ENCODE measurements around the gene DBET.
"Not testable (repeated sequence)": the region's sequence is repeated elsewhere in the genome, so short reads cannot be mapped to it uniquely, and the experiment has no call there.

Gene DBET

DNA sequence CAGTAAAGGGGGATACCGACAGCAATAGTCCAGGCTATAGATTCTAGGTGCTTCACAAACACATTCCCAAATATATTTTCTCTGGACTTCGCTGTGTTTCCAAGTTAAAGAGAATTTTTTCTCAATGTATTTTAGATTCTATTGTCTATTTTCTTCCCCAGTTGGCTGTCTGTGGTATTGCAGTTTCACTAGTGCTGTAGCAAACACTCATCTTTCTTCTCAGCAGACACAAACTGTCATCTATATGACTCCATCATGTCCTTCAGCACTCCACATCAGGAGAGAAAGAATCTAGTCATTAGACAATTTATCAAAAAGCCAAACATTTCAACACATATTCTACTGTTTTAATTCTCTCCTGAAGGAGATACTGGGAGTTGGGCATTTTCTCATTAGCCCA is at the start of gene DBET:
Gene DBET, plus strand, starts transcription at position 161 of the 400 bp plus-strand sequence.
- FAIRE-seq = not testable (repeated sequence)

GRCh38 chr4:190014771-190015537 is 49.3 kb upstream of the DBET start:
- no peak for FAIRE-seq

DNA sequence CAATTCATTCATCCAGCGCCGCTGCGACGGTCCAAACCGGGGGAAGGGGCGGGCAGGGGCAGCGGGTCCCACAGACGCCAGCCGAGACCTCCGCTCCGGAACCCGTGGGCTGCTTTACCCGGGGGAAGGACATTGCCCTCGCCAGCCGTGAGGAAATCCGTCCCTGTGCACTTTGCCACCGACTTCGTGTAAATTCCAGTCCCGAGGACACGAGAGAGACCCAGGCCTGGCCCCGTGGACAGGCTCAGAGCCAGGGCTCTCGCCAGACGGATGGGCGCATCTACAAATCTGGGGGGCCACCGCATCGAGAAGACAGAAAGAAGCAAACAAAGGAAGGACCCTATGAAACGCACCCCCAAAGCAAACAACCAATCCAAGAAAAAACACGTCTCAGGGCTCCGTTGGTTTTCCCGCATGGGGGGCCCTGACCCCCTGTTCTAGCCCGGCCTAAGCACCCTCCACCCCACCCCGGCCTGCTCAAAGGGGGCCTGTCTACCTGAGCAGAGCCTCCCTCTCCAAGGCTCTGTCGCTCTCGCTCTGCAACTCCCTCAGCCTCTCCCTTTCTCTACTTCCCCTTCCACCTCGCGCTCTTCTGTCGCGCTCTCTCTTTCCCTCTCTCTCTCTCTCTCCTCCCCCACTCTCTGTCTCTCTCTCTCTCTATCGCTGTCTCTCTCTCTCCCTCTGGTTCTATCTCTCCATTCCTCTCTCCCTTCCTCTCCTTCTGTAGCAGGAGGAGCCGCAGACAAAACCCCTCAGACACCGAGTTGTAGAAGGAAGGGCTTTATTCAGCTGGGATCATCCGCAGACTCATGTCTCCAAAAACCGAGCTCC is 48.5 kb upstream of the DBET start:
- no peak for FAIRE-seq

- FAIRE-seq = no peak
These were observed 47.7 kb upstream of the DBET start for GRCh38 chr4:190016369-190017289.

DNA sequence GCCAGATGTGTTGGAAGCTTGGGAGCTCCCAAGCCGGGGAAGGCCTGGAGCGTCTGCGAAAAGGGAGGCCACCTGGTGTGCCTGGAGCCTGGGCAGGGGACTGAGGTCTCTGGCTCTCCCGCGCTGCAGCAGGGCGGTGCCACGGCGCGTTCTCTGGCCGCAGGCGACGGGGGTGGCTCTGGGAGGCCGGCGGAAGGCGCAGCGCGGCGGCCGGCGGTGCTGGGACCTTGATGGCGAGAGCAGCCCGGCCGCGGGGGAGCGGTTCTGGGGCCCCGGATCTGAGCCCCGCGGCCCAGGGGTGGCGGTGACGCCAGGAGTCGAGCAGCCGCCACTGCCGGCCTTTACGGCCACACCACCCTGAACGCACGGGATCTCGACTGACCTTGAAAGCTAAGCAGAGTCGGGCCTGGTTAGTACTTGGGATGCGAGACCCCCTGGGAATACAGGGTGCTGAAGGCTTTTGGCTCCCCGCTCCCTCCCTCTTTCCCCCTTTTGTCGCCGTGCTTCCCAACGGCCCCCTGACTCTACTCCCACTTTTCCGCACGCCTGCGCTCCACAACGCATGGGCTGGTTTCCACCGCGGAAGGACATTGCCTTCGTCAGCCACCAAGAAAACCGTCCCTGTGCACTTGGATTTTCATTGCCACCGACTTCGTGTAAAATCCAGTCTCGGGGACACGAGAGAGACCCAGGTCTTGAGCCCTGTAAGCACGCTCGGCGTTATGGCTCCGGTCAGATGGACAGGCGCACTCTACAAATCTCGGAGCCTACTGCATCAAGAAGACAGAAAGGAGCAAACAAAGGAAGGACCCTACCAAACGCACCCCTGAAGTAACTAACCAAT is 46.7 kb upstream of the DBET start:
- FAIRE-seq = no peak

DNA sequence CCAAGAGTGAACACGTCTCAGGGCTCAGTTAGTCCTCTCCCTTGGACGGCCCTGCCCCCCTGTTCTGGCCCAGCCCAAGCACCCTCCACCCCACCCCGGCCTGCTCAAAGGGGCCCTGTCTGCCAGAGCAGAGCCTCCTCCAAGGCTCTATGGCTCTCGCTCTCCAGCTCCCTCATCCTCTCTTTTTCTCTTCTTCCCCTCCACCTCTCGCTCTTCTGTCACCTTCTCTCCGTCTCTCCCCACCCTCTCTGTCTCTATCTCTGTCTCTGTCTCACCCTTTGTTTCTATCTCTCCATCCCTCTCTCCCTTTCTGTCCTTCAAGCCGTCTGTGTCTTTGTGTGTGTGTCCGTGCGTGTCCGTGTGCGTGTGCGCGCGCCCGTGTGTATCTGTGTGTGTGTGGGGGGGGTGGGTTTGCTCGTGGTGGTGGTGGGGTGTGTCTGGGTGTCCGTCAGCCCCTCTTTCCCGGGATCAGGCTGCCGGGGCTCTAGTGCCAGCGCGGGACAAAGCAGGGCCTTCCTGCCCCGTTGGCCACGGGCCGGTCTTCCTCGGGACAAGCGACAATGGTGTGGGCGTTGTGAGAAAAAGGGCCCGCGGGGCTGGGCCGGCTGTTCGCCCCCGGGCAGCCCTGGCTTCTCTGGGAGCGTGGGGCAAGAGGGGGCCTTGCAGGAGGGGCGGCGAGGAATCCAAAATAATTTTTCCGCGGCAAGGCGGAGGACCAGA is 45.9 kb upstream of the DBET start:
- FAIRE-seq = no peak

GRCh38 chr4:190019023-190019858 is 45.1 kb upstream of the DBET start:
- FAIRE-seq = no peak

GRCh38 chr4:190019859-190020463 is 44.3 kb upstream of the DBET start:
- FAIRE-seq = not testable (repeated sequence)

DNA sequence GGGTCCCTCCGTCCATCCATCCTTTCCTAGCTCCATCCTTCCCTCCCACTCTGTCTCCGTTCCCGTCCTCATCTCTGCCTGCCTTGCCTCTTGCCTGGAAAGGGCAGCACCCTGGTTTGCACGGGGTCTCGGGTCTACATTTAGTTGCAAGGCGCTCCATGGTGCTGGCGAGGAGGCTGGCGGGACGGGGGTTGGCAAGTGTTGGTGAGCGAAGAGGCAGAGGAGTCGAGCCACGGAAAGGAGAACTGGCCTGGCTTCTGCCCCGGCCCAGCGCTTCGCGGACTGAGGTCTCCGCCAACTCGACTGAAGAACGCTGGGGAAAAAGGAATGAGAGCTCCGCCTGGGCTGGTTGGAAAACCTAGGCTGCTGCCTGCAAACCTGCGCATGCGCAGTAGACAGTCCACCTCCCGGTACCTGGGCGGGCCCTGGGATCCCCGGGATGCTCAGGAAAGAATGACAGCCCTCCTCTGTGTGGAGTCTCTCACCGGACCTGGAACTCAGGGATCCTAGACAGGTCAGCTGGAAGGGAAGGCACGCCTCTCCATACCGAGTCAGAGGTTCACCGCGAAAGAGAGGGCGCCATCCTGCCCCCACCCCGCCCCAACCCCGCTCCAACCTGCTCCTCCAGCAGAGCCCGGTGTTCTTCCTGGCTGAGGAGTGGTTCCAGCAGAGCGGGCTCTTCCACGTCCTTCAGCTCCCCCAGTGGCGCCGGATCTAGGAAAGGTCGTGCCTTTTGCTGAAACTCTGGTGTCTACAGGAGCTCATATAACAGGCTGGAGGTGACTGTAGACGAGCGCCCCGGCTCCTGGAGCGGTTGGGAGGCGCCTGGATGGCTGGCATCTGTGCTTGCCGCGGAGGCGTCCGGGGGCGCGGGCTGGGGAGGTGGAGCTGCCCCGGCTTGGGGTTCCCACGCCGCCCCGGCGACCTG is 43.2 kb upstream of the DBET start:
- FAIRE-seq = no peak

DNA sequence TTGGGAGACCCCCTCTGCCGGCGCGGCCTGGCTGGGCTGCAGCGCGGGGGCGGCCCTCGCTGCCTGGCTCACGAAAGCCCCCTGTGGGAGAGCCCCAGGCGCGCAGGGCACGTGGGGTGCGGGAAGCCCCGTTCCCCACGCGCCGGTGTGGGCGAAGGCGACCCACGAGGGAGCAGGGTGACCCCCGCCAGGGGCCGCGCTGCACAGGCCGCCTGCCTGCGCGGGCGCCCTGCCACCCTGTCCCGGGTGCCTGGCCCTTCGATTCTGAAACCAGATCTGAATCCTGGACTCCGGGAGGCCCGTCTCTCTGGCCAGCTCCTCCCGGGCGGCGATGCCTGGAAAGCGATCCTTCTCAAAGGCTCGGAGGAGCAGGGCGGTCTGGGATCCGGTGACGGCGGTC is 42.3 kb upstream of the DBET start:
- FAIRE-seq = not testable (repeated sequence)

DNA sequence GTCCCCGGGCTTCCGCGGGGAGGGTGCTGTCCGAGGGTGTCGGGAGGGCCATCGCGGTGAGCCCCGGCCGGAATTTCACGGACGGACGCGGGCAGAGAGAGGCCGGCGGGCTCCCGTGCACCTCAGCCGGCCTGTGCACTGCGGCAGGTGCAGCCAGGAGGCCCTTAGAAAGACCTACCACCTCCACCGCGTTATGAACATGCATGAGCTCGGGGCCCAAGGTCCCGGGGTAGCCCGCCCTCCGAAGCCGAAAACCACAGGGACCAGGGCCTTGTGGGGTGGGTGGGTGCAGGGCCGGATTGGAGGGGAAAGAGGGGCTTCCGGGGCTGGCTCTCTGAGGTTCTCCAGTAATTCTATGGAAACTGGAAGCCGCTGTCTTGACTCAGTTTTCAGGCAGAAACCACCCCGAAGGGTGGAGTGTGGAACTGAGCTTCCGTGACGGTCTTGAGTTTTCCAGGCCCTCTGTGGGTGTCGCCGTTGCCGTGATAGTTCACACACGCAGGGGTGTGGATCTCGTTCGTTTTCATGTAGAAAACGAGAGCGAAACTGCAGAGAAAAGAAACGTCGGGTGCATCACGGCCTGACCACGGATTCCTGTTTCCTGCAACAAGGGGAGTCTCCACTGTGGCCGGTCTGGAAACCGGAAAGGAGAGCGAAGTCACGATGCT is 41.6 kb upstream of the DBET start:
- not testable (repeated sequence) for FAIRE-seq

DNA sequence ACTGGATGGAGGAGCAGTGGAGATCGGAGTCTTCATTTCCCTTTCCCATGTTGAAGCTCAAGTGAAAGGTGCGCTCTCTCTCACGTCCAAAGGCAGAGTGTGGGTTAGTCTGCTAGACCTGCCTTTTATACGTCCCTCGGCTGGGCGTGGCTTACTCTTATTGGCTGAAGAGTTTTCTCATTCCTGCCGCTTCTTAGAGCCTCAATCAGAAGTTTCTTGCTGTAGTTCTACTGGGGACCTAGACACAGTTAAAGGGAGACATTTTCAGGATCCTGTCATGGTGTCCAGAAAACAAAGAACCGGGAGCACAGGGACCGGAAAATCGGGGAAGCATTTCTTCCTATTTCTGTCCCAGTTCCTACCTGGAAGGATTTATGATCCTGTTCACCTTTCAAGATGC is 37.1 kb upstream of the DBET start, which contains the start of gene FRG2:
Gene FRG2, minus strand, starts transcription at position 101 of the 400 bp plus-strand sequence. Its CDS starts 52 bp downstream, at position 49.
- not testable (repeated sequence) for FAIRE-seq

- FAIRE-seq = not testable (repeated sequence)
These were observed 33.0 kb upstream of the DBET start for GRCh38 chr4:190031264-190031663.

DNA sequence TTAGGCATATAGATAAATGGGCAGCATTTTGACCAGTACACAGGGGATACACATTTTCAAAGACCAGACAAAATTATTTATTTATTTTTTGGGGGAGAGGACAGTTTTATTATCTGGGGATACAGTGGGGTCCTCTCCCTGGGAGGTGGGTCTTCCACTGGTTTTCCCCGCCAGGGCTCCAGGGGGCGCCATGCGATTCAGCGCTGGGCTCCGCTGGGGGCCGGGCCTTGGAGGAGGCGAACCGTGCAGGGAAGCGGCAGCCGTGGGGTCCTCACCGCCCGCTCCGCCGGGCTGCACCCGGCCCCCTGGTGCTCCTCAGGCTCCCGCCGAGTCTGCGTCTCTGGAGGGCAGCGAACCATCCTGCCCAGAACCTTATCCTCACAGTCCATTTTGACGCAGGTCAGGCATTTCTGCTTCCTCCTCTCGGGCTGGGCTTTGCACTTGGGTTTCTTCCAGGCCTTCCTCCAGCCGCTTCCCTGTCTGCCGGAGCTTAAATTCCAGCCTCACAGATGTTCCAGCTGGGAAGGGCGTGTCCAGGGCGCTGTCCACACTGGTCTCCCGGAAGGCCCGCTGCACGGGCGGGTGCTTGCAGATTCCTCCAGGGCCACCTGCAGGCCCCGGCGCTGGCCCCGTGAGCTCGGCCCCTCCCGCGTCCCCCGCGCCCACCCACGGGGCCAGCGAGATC is 26.5 kb upstream of the DBET start:
- FAIRE-seq = not testable (repeated sequence)

DNA sequence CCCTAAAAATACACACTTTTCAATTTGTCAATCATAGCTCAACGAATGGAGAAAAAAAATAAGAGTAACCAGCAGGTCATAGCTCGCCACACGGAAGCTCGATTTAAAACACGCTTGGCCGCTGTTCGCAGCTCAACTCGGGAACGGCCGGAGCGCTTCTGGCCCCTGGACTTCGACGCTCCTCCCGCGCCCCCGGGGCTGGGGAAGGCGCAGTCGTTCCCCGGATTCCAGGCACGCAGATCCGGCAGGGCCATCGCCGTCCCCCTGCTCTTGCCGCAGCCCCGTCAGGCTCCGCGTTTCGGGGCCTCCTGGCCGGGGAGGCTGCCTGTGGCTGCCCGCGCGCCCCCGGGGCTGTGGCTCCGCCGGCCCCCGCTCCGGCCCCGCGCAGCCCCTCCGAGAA is 23.4 kb upstream of the DBET start:
- not testable (repeated sequence) for FAIRE-seq

GRCh38 chr4:190047627-190048026 is 16.7 kb upstream of the DBET start:
- FAIRE-seq = not testable (repeated sequence)

Measured in G401.6 (cell line).